GM19043 (cell line): ENCODE results near the gene HAUS3.

Experiments used
- ATAC-seq: cut with Tn5 transposase; IDR thresholded peaks from one replicate; pipeline ENCODE4 v1.9.1; 2021; ENCODE audit warnings: low read depth; ENCODE audit not compliant: unreplicated experiment

Gene HAUS3

DNA sequence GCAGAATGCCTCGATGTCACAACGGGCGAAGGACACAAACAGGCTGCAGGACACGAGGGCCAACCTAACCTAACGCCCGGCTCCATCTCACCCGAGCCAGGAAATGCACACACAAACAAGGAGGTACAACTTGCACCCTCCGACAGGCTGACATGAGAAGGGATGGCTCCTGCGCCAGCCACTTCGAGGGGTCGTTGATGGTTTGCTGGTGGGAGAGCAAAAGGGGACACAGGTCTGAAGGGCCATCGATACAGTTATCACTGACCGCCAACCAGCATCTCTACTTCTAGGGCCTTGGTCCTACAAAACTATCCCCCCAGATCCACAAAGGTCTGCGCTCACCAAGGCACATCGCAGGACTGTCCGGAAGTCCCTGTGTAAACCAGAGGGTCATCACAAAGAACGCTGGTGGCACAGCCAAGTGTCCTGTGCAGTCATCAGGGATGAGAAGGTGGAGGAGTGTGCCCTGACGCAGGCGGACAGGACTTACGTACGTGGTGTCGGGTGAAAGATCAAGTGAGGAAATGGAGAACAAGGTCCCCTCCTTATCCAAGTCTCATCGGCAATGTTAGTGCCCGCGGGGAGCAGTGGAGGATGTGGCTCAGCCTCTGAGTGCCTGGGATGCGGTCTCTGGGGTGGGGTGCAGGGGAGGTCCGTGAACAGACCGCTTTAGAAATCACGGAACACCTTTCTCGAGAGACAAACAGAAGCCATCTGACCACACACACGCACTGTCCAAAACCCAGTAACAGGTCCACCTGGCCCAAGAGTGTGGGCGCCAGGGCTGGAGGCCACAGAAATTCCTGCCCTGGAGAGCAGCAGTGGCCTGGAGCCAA is 13.0 kb upstream of the HAUS3 start:
- ATAC-seq = no peak

DNA sequence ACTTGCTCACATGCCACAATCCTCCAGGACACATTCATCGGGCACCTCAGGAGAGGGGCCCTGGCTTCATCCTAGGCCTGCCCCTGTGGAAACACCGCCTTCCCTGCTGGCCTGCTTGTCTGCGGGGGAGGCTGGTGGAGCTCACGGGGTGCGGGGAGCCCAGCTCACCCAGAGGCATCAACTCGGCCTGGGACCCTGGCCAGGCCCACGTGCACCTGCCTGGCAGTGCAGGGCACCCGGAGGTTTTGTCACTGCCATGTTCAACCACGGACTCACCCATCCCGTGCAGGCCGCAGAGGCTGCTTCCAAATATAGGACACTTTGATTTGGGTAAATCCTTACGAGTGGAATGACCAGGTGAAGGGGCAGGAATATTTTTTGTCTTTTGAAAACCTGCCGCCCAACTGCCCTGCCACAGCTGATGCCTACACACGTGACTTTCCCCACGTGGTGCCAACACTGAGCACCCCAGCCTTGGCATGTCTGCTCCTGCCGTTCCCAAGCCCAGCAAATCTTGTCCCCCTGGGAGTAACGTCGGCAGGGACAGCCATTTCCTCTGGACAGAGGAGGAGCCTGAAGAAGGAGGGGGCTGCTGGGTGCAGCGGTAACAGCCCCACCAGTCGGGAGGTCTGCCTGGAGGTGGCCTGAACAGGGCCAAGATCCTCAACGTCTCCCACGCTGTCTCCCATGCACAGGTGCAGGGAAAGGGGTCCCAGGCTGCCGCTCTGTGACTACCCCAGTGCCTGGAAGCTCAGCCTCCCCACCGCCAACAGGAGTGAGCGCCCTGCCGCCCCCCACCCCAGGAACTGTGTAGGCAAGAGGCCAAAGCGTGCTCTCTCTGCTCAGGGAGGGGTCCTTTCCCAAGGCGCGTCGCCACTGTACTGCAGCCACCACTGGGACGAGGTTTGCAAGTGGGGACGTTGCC is 11.5 kb upstream of the HAUS3 start:
- no peak for ATAC-seq

DNA sequence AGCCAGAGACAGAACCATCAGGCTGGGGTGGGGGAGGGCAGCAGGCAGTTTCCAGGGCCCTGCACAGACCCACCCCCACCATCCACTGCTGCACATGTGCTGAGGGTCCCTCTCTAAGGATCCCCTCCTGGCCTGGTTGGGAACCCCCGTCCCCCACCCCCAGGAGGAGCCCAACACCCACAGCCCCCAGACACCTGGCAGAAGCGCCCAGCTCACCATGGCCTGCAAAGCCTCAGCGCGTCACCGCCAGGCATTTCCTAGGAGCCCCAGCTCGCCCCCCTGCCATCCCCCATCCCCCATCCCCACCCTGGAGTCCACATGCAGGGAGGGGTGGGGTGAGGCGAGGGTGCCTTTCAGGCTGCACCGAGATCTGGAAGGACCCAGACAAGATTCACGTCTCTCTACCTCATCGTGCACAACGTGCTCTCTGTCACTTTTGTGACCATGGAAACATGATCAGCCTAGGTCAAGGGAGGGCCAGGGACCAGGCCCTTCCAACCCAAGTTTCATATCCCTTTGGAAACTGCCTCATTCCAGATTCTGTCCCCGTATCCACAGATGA is 10.7 kb upstream of the HAUS3 start:
- ATAC-seq = no peak

DNA sequence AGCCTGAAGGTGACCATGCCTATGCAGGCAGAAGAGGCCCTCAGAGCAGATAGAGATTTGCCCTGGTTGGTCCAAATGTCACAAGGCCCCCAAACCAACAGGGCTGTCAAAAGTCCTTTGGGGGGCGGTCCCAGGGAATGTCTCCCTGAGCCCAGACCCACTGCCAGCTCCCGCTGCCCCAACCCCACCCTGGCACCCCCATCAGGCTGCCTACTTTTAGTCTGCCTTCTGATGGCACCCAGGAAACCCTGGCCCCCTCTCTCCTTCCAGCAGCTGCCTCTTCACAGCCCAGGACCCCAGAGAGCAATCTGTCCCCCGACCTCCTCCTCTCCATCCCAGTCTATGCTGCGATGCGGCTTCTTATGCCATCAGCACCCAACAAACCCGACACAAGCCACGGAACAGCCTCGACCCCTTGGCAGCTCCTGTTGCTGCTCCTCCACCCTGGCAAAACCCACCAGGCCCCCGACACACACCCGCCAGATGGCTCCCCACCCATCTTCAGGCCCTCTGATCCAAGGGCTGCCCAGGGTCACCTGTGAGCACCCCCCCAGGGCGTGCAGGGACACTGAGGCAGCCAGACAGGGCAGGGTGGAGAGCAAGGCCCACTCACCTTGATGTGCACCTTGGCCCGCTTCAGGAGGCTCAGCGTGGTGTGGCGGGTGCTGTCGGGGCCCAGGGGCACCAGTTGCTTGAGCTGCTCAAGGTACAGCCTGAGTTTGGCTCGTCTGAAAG is 10.0 kb upstream of the HAUS3 start:
- no peak for ATAC-seq

DNA sequence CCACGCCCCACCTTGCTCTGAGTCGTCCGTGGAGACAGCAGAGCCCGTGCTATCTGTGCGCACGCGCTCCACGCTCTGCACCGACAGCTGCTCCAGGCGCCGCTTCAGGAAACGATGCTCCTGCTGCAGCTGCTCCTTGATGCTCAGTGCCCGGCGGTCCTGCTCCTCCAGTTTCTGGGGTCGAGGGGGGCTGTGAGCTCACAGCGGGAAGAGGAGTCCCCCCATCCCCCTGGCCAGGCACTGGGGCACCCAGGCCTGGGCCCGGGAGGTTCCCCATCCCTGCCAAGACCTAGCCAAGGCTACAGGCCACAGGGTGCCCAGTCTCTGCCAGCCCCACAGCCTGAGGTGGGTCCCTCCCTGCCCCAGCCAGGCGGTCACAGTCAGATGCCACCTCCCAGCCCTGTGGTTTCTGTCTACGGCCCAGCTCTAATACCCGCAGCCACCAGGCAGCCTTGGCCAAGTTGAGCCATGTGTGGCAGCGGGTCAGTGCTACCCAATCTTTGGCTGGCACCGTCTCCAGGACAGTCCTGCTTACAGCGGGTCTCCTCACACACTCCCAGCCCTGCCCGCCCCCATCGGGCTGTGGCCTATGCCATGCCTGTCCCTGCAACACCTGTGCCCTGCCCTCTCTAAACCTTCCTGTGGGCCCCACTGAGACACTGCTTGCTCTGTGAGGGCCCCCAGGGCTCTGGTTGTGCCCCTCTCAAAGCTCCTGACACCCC is 9.3 kb upstream of the HAUS3 start:
- no peak for ATAC-seq

DNA sequence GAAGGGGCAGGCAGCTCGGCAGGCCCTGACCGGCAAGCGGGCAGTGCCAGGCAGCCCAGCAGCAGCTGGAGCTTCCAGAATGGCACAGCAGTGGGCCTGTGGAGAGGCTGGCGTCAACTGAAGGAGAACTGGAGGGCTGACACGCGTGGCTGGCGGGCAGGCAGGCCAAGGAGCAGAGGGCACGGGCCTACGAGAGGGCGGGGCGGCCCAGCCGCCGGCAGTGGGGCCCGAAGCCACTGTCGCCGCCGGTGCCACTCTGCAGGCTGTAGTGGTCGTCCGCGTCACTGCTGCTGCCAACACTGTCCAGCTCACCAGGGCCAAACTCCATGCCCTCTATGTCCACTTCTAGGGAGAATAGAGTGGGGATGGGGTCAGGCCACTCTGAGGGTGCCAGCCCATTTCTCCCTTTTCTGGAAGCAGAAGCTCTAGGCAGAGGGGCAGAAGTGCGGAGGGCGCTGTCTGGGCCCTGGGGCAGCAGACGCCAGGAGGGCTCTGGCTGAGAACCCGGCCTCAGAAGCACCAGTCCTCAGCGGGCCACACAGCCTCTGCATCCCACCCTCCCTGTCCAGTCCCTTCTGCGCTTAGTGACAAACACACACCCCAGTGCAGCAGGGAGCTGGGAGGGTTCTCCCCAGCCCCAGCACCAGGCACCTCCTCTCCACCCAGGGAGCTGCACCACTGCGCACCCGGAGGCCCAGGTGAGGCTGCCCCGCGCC is 8.6 kb upstream of the HAUS3 start:
- no peak for ATAC-seq

DNA sequence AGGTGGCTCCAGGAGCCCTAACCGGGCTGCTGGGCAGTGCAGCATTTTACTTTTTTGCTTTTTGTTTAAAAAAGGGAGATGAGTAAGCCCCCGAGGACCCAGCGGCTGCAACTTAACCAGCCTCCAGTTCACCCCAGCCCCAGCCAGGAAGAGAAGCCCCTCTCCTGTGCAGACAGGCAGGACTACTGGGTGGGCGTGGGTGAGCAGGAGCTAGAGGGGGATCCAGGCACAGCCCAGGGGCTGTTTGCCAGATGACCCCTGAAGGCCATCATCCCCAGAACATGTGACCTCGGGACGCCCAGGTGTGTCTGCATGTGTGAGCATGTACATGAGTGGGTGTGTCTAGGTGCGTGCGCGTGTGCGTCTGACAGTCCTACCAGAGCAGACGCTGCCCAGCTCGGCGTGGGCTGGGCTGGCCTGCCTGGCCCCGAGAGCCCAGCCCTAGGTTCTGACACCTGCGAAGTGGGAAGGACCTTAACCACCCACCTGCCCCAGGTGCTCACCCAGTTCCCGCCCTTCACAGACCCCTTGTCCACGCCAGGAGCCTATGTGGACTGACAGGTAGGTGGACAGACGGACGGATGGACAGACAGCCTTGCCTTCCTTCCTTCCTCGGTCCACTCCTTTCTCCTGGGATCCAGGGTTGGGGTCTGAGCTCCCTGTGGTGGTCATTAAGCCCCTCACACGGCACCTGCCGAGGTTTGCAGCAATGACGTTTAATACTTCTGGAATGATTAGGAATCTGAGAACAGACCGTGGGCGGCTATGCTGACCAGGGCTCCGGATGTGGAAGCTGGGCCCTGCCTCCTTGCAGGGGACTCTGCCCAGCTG is 7.8 kb upstream of the HAUS3 start:
- ATAC-seq = no peak

DNA sequence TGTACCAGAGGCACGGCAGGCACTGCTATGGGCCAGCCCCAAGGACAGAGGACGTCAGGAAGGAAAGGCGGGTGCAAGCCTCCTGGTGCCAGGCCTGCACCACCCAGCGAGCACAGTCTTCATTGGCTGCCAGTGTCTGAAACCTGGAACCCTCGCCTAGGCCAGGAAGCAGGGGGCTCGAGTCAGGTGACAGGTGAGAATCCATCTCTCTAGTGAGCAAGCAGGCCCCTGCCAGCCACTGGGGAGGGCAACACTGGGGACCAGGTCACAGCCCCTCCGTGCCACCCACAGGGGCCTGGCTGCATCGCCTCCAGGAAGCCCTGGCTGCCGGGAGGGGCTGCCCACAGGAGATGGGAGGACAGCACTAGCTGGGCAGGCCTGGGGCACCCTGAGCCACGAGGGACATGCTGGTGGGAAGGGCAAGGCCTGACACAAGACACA is 6.9 kb upstream of the HAUS3 start:
- ATAC-seq = no peak

DNA sequence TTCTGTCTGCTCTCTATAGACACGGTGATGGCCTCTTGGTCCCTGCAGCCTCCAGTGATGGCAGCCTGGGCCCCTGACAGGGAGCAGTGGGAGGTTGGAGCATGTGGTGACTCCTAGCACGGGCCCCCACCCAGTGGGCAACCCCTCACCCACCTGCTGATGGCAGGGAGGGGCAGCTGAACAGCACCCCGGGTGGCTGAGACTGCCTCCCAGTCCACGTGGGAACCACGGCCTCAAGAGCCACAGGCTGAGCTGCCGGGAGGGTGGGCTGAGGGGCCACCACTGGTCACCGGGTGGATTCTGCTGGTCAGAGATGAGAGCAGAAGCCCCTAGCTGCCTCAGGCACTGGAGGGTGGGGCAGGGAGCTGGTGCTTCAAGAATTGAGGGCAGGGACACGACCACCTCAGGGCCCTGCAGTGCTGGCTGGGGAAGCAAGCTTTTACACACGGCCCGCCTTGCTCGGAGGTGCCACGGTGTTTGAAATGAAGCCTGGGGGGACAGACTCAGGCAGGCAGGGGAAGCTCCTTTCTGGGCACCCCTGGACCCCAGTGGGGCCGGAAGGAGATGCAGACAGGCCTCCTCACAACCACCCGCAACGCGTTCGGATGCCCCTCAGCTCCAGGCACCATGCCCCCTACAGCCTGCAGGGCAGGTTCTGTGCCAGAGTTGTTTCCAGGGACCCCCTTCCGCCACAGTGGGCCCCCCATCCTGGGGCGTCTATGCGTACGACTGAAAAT is 6.3 kb upstream of the HAUS3 start:
- no peak for ATAC-seq

DNA sequence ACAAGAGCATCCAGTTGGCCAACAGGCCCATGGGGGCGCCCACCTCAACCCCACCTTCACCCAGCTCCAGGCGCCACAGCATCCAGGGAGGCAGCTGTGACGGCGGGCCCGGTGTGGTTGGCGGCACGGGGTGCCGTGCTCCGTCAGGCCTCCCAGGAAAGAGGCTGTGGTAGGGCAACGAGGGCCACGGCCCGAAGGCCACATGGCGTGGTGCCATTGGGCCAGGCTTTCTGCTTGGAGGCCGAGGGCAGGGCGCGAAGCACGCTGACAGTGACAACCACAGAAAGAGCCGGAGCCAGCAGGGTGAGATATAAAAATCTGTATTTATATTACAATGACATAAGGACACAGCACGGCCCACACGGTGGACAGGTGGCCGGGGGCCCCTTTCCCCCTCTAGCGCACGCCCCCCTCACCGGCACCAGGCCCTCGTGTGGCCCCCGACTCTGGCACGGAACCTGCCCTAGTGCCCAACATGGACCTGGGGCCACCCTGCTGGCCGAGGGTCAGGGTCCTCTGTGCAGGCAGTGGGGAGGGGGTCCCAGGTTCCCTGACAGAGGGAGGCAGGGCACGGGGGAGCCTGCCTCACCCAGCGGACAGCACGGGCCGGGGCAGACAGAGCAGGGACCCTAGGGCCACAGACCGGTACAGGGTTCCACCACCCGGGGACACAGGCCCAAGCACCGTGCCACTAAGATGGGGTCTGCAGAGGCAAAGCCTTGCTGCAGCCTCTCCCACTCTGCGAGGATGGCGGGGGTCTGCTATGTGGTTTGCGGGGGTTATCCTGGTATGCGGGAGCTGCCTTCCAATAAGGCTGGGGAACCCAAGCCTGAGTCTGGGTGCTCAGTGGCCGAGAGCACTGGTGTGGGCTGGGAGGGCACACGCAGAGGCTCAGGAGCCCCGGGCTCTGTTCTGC is 5.5 kb upstream of the HAUS3 start:
- no peak for ATAC-seq

DNA sequence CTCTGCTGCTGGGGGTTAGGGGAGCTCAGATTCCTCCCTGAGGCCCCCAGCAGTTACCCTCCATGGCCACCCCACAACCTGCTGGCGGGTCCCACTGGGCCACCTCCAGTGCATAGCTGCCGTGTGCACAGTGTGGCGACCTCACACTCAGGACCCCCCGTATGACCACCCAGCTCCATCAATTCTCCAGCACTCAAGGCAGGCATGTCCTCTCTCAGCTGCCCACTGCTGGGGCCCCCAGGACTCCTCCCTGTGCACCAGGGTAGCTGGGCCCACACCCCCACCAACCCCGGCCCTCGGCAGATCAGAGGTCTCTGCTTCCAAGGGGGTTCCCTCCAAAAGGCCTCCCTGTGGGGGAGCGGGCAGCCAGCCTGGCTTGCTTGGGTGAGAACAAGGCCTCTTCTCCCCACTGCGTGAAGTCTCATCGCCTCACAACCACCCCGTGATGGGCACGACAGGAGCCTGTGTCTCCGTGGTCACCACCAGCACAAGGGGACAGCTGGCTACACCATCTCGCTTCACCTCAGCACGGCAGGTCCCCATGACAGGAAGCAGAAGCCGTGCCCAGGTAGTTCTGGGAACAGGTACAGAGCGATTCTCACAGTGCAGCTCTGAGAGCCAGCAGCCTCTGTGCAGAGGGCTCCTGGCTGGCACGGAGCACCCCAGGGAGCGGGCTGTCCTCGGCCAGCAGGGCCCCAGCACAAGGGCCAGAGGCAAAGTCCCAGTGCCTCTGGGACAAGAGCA is 4.6 kb upstream of the HAUS3 start:
- ATAC-seq = no peak

DNA sequence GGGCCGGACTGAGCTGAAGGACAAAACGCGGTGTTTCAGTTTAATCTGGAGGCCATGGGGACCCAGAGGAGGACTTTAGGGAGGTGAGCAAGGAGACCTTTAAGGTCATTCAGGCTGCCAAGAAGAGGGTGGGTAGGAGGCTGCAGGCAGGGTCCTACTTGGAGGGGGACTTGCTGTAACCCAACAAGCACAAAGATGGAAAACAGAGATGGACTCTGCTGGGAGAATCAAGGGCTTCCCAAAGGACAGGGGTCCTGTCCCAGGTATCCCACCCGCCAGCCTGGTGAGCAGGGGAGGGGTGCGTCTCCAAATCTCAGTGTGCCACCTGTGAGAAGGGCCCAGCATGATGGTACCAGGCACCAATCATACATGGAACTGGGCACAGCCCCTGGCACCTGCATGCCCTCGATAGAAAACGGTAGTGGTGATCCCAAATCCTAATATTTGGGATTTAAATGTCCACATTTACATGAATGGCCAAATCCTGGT is 3.9 kb upstream of the HAUS3 start:
- ATAC-seq = no peak

DNA sequence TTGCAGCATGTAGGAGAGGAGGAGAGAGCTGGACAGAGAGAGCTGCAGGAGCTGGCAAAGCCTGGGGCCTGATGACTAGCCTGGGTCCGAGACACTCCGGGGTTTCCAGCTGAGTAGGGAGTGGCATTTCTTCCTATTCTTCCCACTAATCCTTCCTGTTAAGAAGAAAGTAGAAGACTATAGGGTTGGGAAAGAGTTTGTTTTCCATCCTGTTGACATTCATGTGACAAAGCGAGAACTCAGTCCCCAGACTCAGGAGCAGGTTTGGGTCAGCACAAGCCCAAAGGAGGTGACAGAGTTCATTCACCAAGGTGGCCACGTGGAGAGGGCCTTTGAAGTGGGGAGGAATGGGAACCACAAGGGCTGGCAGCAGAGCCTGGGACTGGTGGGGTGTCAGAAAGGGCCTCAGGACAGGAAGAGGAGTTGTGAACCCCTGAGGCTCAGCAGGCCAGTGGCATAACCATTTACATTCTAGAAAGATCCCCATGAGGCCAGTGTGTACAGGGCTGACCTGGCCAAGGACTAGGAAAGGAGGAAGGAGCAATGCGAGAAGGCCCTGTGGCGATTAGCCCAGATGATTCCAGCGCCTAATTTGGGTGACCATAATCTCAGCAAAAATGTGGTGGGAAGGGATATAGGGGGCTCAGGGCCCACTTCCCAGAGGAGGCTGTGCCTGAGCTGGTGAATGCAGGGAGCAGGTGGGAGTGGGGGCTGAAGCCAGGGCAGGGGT is 3.3 kb upstream of the HAUS3 start:
- ATAC-seq = no peak

DNA sequence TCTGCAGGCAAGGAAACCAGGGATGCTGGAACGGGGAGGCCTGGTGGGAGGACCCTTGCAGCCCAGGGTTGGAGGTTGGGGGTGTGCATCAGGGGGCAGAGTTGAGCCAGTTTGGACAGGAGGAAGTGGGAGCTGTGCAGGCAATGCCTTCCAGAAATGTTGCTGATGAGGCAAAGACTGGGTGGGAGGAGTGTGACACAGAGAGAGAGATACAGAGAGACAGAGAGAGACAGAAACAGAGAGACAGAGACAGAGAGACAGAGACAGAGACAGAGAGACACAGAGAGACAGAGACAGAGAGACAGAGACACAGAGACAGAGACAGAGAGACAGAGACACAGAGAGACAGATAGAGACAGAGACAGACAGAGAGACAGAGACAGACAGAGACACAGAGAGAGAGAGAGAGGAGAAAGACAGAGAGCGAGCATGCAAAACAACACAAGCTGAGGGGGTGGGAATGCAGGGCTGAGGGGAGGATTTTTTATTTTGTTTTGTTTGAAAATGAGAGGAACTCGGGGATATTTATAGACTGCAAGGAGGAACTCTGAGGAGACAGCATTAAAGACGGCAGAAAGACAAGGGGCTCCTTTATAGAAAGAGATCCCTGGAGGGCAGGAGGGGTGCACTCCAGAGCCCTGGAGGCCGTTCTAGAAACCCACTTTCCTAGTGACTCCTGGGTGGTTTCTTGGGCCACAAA is 1.9 kb upstream of the HAUS3 start:
- ATAC-seq = no peak

DNA sequence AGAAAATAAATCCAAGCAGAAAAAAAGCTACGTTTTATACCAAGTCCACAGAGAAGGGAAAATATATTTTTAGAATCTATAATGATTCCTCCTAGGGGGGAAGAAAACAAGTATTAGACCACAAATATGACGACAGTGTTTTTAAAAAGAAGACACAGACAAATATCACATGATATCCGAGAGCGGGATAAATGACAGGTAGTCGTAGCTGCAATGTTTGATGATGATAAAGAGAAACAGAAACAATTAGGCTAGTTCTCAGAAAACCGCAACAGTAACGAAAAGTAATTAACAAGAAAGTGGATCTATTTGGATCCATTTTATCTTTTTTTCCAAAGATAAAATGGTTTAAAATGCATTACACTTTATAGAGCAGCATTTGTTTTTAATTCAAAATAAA is 918 bp downstream of the HAUS3 start:
- ATAC-seq = no peak
